Mammary epithelial cell (primary cell): ENCODE measurements around the gene SORCS2.

Experiments used
- CTCF ChIP-seq, 2 donors: IDR thresholded peaks in 1 of 2; conservative IDR thresholded peaks in 1 of 2; 2 replicates each; pipeline ENCODE4 v1.5.1; 2011 to 2012; ENCODE audit warnings: inconsistent platforms in 2 of 2, low read length in 2 of 2, mild to moderate bottlenecking in 2 of 2, control low read depth in 1 of 2, low read depth in 1 of 2; ENCODE audit not compliant: insufficient read depth in 1 of 2; ENCODE audit errors: extremely low read depth in 1 of 2
- EZH2 ChIP-seq: IDR thresholded peaks from 2 replicates; pipeline ENCODE4 v1.6.1; 2012; ENCODE audit warnings: low read length, inconsistent platforms, borderline replicate concordance

- TF ChIP-seq EZH2 (no peak), CTCF (conservative IDR thresholded peaks at IDR 0.05 in 1 of 2, IDR thresholded peaks at IDR 0.05 in 1 of 2; ENCODE audit: extremely low read depth in 1 of 2, insufficient read depth in 1 of 2, low read depth in 1 of 2, low read length in 2 of 2) (no peak)
These were observed 140.9 kb downstream of the SORCS2 start for GRCh38 chr4:7333024-7333780.
